K562 (cell line): ENCODE results near the gene SCAMP1. TPM values are rescaled to one million over a fixed set of nuclear protein-coding genes. Genes with fewer than 3 reads are reported as not detected.

Source experiments
- ATAC-seq: fragments of 200-7000 bp; cut with Tn5 transposase; 3 replicates; pipeline ENCODE4 v1.9.1; 2020; ENCODE audit warnings: moderate library complexity
- BruUV-seq: library from RNA; stranded (reverse); fragments of 400-500 nt; replicated peaks from 2 replicates; lab custom pipeline; 2021; lab: Mats Ljungman, UMichigan
- CTCF ChIA-PET: fragments of 300-600 bp; formaldehyde crosslinking; extraction: SDS; loops from one replicate; lab custom pipeline; 2021; ENCODE audit warnings: low intra/inter-chr PET ratio; lab: Yijun Ruan, JAX
- POLR2A ChIA-PET: fragments of 300-600, 350-650 bp; sonication (Branson Sonifier 250); formaldehyde crosslinking; extraction: SDS; loops from one replicate; lab custom pipeline; 2021; ENCODE audit warnings: antibody characterized with exemption, inconsistent platforms; lab: Yijun Ruan, JAX
- DNase-seq, 4 experiments: peaks; one replicate each; pipeline versions ENCODE4 v3.0.0 to v3.0.0-alpha.2; 2011 to 2018; ENCODE audit warnings: low spot score in 3 of 4, mixed read lengths in 3 of 4; ENCODE audit errors: extremely low read depth in 1 of 4
- FAIRE-seq: peaks from 2 replicates; lab custom pipeline; 2011; peaks lifted over from hg19 to GRCh38; lab: Jason Lieb, UNC
- H2AFZ ChIP-seq: 2 replicates; pipeline ENCODE4 v1.6.0; 2011; ENCODE audit warnings: low read depth, low read length, control low read depth, inconsistent platforms
- H3K27ac ChIP-seq: fragments of 200-600 bp; 3 replicates; pipeline ENCODE4 v1.8.0; 2011; ENCODE audit warnings: low read depth, mild to moderate bottlenecking, control low read depth, inconsistent platforms, low read length, moderate library complexity, mixed read lengths; ENCODE audit errors: extremely low read depth
- H3K27me3 ChIP-seq, 2 experiments: fragments of 300-600 bp in 1 of 2; 2 replicates in 1 of 2; 3 replicates in 1 of 2; pipeline versions ENCODE4 v1.6.0 to v1.8.0; 2011; ENCODE audit warnings: inconsistent platforms in 2 of 2, low read length in 2 of 2, mild to moderate bottlenecking in 1 of 2, mixed read lengths in 1 of 2, moderate library complexity in 1 of 2; ENCODE audit not compliant: control insufficient read depth in 2 of 2, insufficient read depth in 2 of 2
- H3K36me3 ChIP-seq: fragments of 300-600 bp; 3 replicates; pipeline ENCODE4 v1.8.0; 2011; ENCODE audit warnings: mild to moderate bottlenecking, low read length, inconsistent platforms; ENCODE audit not compliant: control insufficient read depth, insufficient read depth
- H3K4me1 ChIP-seq, 2 experiments: fragments of 200-600 bp in 1 of 2; replicated peaks in 1 of 2; 2 replicates in 1 of 2; 3 replicates in 1 of 2; pipeline versions ENCODE4 v1.5.1 to v1.8.0; 2011; ENCODE audit warnings: inconsistent platforms in 2 of 2, low read length in 2 of 2, mild to moderate bottlenecking in 1 of 2, mixed read lengths in 1 of 2, moderate library complexity in 1 of 2; ENCODE audit not compliant: control insufficient read depth in 2 of 2, insufficient read depth in 2 of 2
- H3K4me2 ChIP-seq: 2 replicates; pipeline ENCODE4 v1.6.1; 2011; ENCODE audit warnings: low read length, control low read depth, inconsistent platforms, mixed read lengths; ENCODE audit not compliant: insufficient read depth
- H3K4me3 ChIP-seq: fragments of 200-600 bp; sonication (generic), shearing (Covaris generic); 2 replicates; pipeline ENCODE4 v1.5.1; 2016; ENCODE audit warnings: control low read depth, inconsistent platforms
- H3K79me2 ChIP-seq: fragments of 200-600 bp; 3 replicates; pipeline ENCODE4 v1.8.0; 2011; ENCODE audit warnings: low read length, inconsistent platforms; ENCODE audit not compliant: control insufficient read depth, insufficient read depth
- H3K9ac ChIP-seq, 2 experiments: 2 replicates each; pipeline versions ENCODE4 v1.6.0 to v1.6.1; 2011; ENCODE audit warnings: low read depth in 2 of 2, low read length in 2 of 2, control low read depth in 1 of 2, inconsistent platforms in 1 of 2, mild to moderate bottlenecking in 1 of 2, mixed read lengths in 1 of 2; ENCODE audit not compliant: insufficient read depth in 1 of 2
- H3K9me1 ChIP-seq: one replicate; pipeline ENCODE4 v1.6.0; 2011; ENCODE audit warnings: inconsistent platforms, mild to moderate bottlenecking, low read length, moderate library complexity; ENCODE audit not compliant: control insufficient read depth, insufficient read depth
- H3K9me3 ChIP-seq: replicated peaks from 2 replicates; pipeline ENCODE4 v1.5.1; 2011; ENCODE audit warnings: low read depth, low read length, inconsistent platforms; ENCODE audit not compliant: control insufficient read depth, insufficient read depth
- H4K20me1 ChIP-seq: replicated peaks from 2 replicates; pipeline ENCODE4 v1.6.1; 2011; ENCODE audit warnings: low read length, inconsistent platforms, mixed read lengths; ENCODE audit not compliant: control insufficient read depth, insufficient read depth
- ARID1B ChIP-seq: fragments of 450-650 bp; IDR thresholded peaks from 2 replicates; pipeline ENCODE4 v1.6.1; 2016; ENCODE audit warnings: antibody characterized with exemption, mild to moderate bottlenecking, inconsistent platforms
- CBFA2T2 ChIP-seq: fragments of 450-650 bp; conservative IDR thresholded peaks from 2 replicates; pipeline ENCODE4 v1.6.1; 2017; ENCODE audit warnings: mild to moderate bottlenecking
- CBFA2T3 ChIP-seq: fragments of 450-650 bp; IDR thresholded peaks from 2 replicates; pipeline ENCODE4 v1.6.1; 2017
- EP300 ChIP-seq: IDR thresholded peaks from 2 replicates; pipeline ENCODE4 v1.6.1; 2012; ENCODE audit warnings: low read length, improper control_type of control experiment
- RBBP5 ChIP-seq: fragments of 200-600 bp; sonication (generic); IDR thresholded peaks from 2 replicates; pipeline ENCODE4 v1.6.1; 2012; ENCODE audit warnings: borderline replicate concordance, mild to moderate bottlenecking, low read length, control low read depth, inconsistent platforms; ENCODE audit not compliant: insufficient read depth, poor library complexity, severe bottlenecking
- RBFOX2 ChIP-seq: fragments of 200-400 bp; formaldehyde crosslinking; IDR thresholded peaks from 2 replicates; pipeline ENCODE4 v1.6.1; 2017; ENCODE audit warnings: low read depth, mild to moderate bottlenecking, low read length, moderate library complexity
- SAP30 ChIP-seq: fragments of 200-600 bp; sonication (generic); IDR thresholded peaks from 2 replicates; pipeline ENCODE4 v1.6.1; 2012; ENCODE audit warnings: borderline replicate concordance, low read depth, mild to moderate bottlenecking, moderate library complexity, low read length, control low read depth, inconsistent platforms; ENCODE audit not compliant: insufficient read depth, poor library complexity, severe bottlenecking
- SMARCA4 ChIP-seq: fragments of 450-650 bp; IDR thresholded peaks from 2 replicates; pipeline ENCODE4 v1.6.1; 2016
- SOX6 ChIP-seq: fragments of 450-650 bp; IDR thresholded peaks from 2 replicates; pipeline ENCODE4 v1.6.1; 2014; ENCODE audit warnings: mild to moderate bottlenecking
- TAL1 ChIP-seq: fragments of 450-650 bp; IDR thresholded peaks from 2 replicates; pipeline ENCODE4 v1.6.1; 2016; ENCODE audit warnings: mild to moderate bottlenecking
- ZNF175 ChIP-seq: fragments of 200-800 bp; sonication (Bioruptor generic); IDR thresholded peaks from 2 replicates; pipeline ENCODE4 v1.6.1; 2016; ENCODE audit warnings: low read depth, mild to moderate bottlenecking, missing genetic modification characterization, missing compliant biosample characterization
- WGBS: fragments of 100-300 bp; shearing (Covaris generic); methylation state at CpG from one replicate; pipeline ENCODE4 v1.1.6; 2016; ENCODE audit warnings: low coverage, mixed read lengths; ENCODE audit not compliant: insufficient coverage; ENCODE audit errors: missing lambda C conversion rate; 5-methylcytosine and 5-hydroxymethylcytosine counted together
- in situ Hi-C: fragments of 300-500 bp; cut with MboI; formaldehyde crosslinking; loops from 4 replicates; pipeline ENCODE4 v1.15.0; 2018; ENCODE audit warnings: inconsistent platforms, mixed read lengths
- intact Hi-C: fragments of 100-400 bp; cut with micrococcal nuclease; formaldehyde crosslinking; loops from 2 replicates; pipeline ENCODE4 v1.14.2; 2022
- polyA plus RNA-seq, 8 experiments: library from polyadenylated mRNA; depleted of rRNA in 4 of 8; stranded (reverse) in 5 of 8; unstranded in 3 of 8; fragments of >200 nt; fragmentation: Nextera tagmentation in 2 of 8; fragmentation: Illumina TruSeq in 1 of 8; extraction: Ambion mirVana in 2 of 8; extraction: Trizol in 1 of 8; gene quantifications; 2 replicates each; pipeline versions ENCODE4 v1.2.1 to v1.2.3, GENCODE V29; 2011 to 2014; ENCODE audit warnings: inconsistent platforms in 1 of 8, missing spikeins in 1 of 8
- total RNA-seq, 7 experiments: library from RNA; depleted of rRNA in 6 of 7; stranded (reverse); fragments of >200 nt in 6 of 7; fragmentation: Illumina TruSeq in 2 of 7; extraction: Trizol in 2 of 7; gene quantifications; 2 replicates each; pipeline versions ENCODE4 v1.2.1 to v1.2.3, GENCODE V29; 2011 to 2021; ENCODE audit warnings: low replicate concordance in 1 of 7
- TF ChIP-seq, protein P1 (sequence below): fragments of 250-450 bp; sonication (Bioruptor Pico); IDR thresholded peaks from 2 replicates; pipeline ENCODE4 v1.5.0; 2021; ENCODE audit warnings: mild to moderate bottlenecking, borderline replicate concordance
- TF ChIP-seq, protein P2 (sequence below): fragments of 250-450 bp; sonication (Bioruptor Pico); IDR thresholded peaks from 2 replicates; pipeline ENCODE4 v1.4.0; 2020; ENCODE audit warnings: mild to moderate bottlenecking, moderate library complexity

The SCAMP1 gene
- total and polyA plus RNA-seq, 9 of the 15 experiments (the other 6 are each of a cell fraction or from before 2014, with no cell fraction given) = 5.4 to 23.9 (median 13.8) TPM

DNA sequence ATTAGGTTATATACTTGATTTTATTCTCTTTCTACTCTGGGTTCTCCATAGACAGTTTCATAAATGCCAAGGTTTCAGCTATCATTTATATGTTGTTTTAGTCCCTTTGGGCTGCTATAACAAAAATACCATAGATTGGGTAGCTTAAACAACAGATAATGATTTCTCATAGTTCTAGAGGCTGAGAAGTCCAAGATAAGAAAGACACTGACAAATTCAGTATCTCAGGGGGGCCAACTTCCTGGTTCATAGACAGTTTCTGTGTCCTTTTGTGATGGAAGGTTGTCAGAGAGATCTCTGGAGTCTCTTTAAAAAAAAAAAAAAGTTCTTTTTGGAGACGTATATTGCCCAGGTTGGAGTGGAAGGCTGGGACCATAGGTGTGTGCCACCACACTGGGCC is 113.3 kb downstream of the SCAMP1 start:
- no peak for FAIRE-seq
- DNase-seq = peak in 1 of 4 experiments; percentile 67
- Histone ChIP-seq H3K4me2 (peak overlapping the region; percentile 2; the same call in 1 of the 2 replicates), H2AFZ (no peak overlapping the region), H3K36me3 (no peaks in the 10 kb centered on the region; the same call in 2 of the 3 replicates), H3K27ac (peak overlapping the region; percentile 20; the same call in 2 of the 3 replicates), H3K9me3 (no peaks in the 10 kb centered on the region), H3K79me2 (no peaks in the 10 kb centered on the region), H3K27me3 (no peaks in the 10 kb centered on the region), H4K20me1 (no peaks in the 10 kb centered on the region), H3K4me3 (no peak overlapping the region), H3K9me1 (no peaks in the 10 kb centered on the region), H3K9ac (no peak overlapping the region), H3K4me1 (peaks cover 0 to 23% of the 10 kb centered on the region in 2 experiments; a peak in 3 of 5 replicates)
- ChIA-PET POLR2A (interaction anchor here (0.6 to 1.3 kb wide), 7 partner anchors 10 to 79 kb away, joined by 3 to 5 read pairs (median 3); no protein-coding TSS in a partner anchor), CTCF (no interaction called here)
- 0% methylated on average over 1 of the region's 1 CpG for WGBS
- in situ Hi-C loops = no loop called here
- no TSS peak for BruUV-seq
- ATAC-seq = peak; percentile 48
- intact Hi-C loops = loop anchor here (2.0 to 10.0 kb wide), 3 partner anchors 67 to 491 kb away; no protein-coding TSS in a partner anchor
- TF ChIP-seq ZNF175 = no peak
- no peak for TF ChIP-seq RBBP5
- peak; percentile 39; the same call in 1 of the 2 replicates for TF ChIP-seq TAL1
- TF ChIP-seq, protein P1, sequence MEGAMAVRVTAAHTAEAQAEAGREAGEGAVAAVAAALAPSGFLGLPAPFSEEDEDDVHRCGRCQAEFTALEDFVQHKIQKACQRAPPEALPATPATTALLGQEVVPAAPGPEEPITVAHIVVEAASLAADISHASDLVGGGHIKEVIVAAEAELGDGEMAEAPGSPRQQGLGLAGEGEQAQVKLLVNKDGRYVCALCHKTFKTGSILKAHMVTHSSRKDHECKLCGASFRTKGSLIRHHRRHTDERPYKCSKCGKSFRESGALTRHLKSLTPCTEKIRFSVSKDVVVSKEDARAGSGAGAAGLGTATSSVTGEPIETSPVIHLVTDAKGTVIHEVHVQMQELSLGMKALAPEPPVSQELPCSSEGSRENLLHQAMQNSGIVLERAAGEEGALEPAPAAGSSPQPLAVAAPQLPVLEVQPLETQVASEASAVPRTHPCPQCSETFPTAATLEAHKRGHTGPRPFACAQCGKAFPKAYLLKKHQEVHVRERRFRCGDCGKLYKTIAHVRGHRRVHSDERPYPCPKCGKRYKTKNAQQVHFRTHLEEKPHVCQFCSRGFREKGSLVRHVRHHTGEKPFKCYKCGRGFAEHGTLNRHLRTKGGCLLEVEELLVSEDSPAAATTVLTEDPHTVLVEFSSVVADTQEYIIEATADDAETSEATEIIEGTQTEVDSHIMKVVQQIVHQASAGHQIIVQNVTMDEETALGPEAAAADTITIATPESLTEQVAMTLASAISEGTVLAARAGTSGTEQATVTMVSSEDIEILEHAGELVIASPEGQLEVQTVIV (CRISPR knock-in tag) = no peak
- no peak for TF ChIP-seq RBFOX2
- peak; percentile 69 for TF ChIP-seq ARID1B
- TF ChIP-seq EP300 = peak; percentile 52; the same call in 1 of the 2 replicates
- TF ChIP-seq SAP30 = no peak
- TF ChIP-seq SOX6 = 0 out of 2 replicates have a peak, but pooled peaks have one; percentile 10
- TF ChIP-seq CBFA2T3 = peak; percentile 60
- TF ChIP-seq, protein P2, sequence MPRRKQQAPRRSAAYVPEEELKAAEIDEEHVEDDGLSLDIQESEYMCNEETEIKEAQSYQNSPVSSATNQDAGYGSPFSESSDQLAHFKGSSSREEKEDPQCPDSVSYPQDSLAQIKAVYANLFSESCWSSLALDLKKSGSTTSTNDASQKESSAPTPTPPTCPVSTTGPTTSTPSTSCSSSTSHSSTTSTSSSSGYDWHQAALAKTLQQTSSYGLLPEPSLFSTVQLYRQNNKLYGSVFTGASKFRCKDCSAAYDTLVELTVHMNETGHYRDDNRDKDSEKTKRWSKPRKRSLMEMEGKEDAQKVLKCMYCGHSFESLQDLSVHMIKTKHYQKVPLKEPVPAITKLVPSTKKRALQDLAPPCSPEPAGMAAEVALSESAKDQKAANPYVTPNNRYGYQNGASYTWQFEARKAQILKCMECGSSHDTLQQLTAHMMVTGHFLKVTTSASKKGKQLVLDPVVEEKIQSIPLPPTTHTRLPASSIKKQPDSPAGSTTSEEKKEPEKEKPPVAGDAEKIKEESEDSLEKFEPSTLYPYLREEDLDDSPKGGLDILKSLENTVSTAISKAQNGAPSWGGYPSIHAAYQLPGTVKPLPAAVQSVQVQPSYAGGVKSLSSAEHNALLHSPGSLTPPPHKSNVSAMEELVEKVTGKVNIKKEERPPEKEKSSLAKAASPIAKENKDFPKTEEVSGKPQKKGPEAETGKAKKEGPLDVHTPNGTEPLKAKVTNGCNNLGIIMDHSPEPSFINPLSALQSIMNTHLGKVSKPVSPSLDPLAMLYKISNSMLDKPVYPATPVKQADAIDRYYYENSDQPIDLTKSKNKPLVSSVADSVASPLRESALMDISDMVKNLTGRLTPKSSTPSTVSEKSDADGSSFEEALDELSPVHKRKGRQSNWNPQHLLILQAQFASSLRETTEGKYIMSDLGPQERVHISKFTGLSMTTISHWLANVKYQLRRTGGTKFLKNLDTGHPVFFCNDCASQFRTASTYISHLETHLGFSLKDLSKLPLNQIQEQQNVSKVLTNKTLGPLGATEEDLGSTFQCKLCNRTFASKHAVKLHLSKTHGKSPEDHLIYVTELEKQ (CRISPR knock-in tag) = no peak
- 0 out of 2 replicates have a peak, but pooled peaks have one; percentile 22 for TF ChIP-seq CBFA2T2
- TF ChIP-seq SMARCA4 = 0 out of 2 replicates have a peak, but pooled peaks have one; percentile 31
